Stimulated activated CD4-positive, alpha-beta T cell treated with anti-CD3 and anti-CD28 coated beads, Interleukin-12 subunit alpha, Interleukin-12 subunit beta, amount 100 ng/mL, for 24 hours (primary cell): ENCODE measurements around the gene MYCBP2.
"Not testable (repeated sequence)": the region's sequence is repeated elsewhere in the genome, so short reads cannot be mapped to it uniquely, and the experiment has no call there.

Experiments
- DNase-seq, 2 experiments: peaks; one replicate each; pipeline ENCODE4 v3.0.0-alpha.2; 2020; ENCODE audit warnings: low read depth in 2 of 2

MYCBP2 gene

GRCh38 chr13:77300176-77301037 lies 26.5 kb downstream of the MYCBP2 start:
- DNase-seq: no peak

DNA sequence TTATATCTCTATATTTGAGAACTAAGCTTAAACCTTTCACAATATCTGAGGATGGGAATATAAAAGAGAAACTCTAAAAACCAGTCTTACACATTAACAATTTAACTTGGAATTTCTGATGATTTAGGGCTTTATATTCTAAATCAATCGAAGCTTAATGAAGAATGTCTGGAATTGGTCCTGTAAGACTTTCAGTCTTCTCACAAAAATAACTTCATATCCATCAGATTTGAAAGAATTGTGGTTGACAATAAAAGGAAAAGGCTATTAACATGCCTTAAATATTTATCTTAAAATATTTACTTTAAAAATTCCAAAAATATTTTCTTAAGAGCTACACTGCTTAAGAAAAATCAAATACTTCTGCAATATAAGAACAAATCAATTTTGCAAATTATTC lies 27.3 kb downstream of the MYCBP2 start:
- DNase-seq: no peak

DNA sequence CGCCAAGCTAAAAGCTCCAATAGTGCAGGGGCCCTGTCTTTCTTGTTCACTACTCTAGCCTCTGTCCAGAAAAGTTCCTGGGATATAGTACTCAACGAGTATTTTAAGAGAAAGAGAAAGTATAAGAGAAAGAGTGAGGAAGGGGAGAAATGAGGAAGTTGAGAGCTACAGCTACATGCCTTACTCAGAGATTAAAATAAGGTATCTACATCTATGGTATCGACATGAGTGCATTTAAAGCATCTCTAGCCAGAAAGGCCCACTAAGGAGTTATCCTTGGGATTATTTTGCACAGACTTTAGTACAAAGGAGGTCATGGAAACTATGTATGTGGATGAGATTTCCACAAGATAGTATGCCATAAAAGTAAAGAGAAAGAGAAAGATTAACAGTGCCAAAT lies 28.5 kb downstream of the MYCBP2 start:
- no peak for DNase-seq

DNA sequence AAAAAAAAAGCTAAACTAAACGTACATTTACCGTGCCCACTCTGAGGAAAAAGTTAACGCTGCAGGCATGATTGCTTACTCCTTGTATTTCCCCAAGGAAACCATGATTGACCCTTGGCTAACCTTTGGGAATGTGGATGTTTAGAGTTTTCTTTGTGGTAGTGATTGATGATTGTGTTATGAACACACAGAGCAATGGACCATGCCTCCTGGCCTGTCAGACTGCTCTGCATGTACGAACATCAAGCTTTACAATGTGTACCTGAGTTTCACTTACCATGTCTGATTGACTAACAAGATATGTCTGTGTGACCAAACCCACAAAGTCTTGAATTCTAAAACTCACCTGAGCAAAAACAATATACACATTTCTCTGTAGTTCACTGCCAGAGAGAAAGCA lies 35.1 kb downstream of the MYCBP2 start:
- no peak for DNase-seq

DNA sequence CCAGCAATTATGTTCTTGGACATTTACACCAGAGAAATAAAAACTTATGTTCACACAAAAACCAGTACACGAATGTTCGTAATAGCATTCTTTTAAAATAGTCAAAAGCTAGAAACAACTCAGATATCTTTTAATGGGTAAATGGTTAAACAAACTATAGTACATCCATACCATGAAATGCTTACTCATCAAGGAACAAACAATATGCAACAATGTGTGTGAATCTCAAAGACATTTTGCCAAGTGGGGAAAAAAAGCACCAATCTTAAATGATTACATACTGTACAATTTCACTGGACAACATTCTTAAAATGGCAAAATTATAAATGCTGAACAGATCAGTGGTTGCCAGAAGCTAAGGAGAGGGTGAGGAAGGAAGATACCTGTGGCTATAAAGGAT lies 36.6 kb downstream of the MYCBP2 start:
- no peak for DNase-seq

- no peak for DNase-seq
These were observed 37.0 kb downstream of the MYCBP2 start for GRCh38 chr13:77289851-77290250.

- not testable (repeated sequence) for DNase-seq
These were observed 41.3 kb downstream of the MYCBP2 start for GRCh38 chr13:77285632-77286031.

DNA sequence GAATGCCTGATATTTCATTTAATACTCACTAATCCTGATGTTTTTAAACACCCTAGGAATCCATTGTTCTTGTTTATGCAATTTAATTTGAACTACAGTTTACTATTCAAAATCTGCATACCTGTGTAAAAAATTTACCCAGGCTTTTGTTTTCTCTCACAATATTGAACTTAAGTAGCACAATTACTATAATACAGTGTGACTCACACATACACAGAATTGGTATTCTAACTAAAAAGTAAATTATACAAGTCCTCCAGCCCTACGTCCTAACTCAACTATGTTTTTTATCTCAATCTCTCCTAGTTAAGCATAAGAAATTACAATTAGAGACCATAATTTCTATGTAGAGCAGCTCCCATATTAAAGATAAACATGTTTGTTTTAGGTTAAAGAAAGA lies 41.8 kb downstream of the MYCBP2 start:
- DNase-seq: no peak

- no peak for DNase-seq
These were observed 52.8 kb downstream of the MYCBP2 start for GRCh38 chr13:77274126-77274525.

DNA sequence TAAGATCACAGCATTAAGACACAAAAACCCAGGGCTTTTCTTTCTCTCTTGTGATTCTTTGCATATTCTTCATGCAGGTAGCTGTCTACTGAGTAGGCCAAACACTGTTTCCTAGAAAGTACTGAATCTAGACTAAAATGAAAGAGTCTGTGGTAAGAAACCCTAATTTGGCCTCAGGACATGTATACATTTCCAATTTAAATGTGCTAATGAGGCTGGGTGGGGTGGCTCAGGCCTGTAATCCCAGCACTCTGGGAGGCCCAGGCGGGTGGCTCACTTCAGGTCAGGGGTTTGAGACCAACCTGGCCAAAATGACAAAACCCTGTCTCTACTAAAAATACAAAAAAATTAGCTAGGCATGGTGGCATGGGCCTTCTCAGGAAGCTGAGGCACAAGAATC lies 57.8 kb downstream of the MYCBP2 start:
- DNase-seq: no peak

- DNase-seq: no peak
These were observed 59.5 kb downstream of the MYCBP2 start for GRCh38 chr13:77267362-77267761.

GRCh38 chr13:77265336-77265735 lies 61.6 kb downstream of the MYCBP2 start:
- DNase-seq: no peak

DNA sequence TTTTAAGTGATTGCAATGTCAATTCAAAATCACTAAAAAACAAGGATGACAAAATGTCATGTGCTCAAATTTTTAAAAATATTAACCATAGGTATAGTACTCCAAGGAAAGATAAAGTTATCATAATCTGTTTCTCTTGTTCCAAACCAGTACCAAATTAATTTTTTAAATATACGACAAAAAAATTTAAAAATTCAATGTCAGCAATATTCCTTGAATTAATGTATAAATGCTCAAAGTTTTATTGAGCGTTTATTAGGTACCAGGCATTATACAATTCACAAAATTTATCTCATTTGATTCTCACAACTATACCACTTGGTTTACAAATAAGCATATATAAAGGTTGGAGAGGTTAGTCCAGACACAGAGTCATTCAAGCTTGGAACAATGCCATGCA lies 64.7 kb downstream of the MYCBP2 start:
- no peak for DNase-seq

- no peak for DNase-seq
These were observed 75.9 kb downstream of the MYCBP2 start for GRCh38 chr13:77250975-77251374.

GRCh38 chr13:77245224-77245623 lies 81.7 kb downstream of the MYCBP2 start:
- DNase-seq: not testable (repeated sequence)

- DNase-seq: no peak
These were observed 87.6 kb downstream of the MYCBP2 start for GRCh38 chr13:77239312-77239711.

- no peak for DNase-seq
These were observed 91.4 kb downstream of the MYCBP2 start for GRCh38 chr13:77235456-77236022.

DNA sequence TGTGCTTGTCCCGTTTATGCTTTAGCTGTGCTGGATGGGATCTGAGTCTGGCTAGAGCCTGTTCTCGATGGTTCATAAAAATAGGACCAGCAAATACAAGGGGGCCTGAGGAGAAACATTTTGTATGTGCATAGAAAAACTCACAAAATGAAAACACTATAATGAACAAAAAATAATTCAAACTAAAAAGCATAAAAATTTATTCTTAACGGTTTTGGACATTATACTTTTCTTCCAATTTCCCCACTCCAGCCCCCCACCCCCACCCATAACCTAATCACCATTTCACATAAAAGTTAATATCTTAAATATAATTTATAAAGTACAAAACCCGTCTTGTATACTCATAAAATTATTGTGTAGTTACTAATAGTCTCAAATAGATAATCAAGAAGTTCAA lies 93.7 kb downstream of the MYCBP2 start:
- DNase-seq: no peak

GRCh38 chr13:77230560-77230959 lies 96.3 kb downstream of the MYCBP2 start:
- no peak for DNase-seq

DNA sequence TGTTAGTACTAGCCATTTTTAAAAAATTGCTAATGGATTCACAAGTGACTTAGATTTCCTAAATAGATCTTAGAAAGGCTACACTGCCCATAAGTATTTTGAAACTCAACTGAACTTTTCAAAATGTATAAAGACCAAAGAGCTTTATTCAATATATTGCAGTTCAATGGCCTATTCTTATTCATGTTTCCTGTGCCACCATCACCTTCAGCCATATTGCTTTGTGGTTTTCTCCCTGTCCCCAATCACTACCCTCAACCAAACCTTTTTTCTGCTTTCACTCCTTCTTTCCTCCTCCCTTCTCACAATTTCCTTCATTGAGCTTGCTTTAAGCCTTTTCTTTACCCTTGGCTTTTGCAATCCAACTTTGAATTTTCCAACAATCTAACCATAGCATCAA lies 100.9 kb downstream of the MYCBP2 start:
- DNase-seq: no peak

GRCh38 chr13:77222909-77223308 lies 104.0 kb downstream of the MYCBP2 start:
- no peak for DNase-seq

DNA sequence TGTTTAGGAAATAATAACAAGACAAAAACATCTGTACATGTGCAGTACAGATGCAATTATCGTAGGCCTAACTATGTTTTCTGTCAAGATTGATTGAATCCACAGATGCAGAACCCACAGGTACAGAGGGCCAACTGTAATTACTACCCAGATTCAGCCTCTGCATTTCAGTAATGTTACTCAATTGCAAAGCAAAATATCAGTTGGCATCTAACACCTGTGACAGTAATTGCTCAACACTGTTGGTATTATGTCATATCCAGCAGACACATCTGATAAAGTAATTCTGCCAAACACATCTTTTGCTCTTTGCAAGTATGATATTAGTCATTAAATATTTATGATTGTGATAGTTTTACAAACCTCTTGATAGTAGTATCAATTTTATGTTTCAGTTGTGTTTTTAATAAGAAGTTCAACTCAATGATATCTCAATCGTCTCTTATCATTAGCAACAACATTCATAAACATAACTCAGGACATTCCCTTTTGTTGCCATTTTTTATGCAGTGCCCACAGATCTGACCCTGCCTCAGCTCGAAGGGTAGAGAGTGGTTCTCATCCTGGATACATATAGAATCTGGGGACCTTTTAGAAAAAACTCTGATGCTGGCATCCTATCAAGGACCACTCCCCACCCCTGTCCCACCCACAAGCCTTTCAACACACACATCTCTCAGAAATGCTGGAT lies 104.7 kb downstream of the MYCBP2 start:
- no peak for DNase-seq

DNA sequence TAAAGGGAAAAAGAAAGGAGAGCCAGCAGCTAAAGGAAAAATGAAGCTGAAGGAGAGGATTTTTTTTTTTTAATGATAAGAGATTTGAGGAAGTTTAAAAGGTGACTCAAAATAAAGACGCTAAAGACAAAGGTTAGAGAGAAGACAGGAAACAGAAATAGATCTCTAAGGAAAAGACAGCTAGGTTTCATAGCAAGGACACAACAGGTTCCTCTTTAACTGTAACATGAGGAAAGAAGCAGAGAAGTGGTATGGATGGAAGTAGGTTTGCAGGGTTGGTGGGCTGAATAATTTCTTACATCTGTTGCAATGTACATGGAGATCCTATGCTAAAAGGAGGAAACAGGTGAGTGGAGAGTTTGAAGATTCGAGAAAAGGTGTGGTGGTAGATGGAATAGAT lies 107.5 kb downstream of the MYCBP2 start:
- DNase-seq: no peak
